NCI-H345 treated with DMSO at 0.1 percent for 48 hours (cell line): ENCODE measurements around the gene CABLES1.

Source experiments
- DNase-seq: peaks from one replicate; lab custom pipeline; 2025; ENCODE audit not compliant: unreplicated experiment; lab: John Stamatoyannopoulos, UW

Gene CABLES1

GRCh38 chr18:23189768-23190661 is 54.7 kb downstream of the CABLES1 start:
- DNase-seq = no peak

- DNase-seq = no peak
Measured at GRCh38 chr18:23191232-23191631, 55.9 kb downstream of the CABLES1 start.

- DNase-seq = no peak
Measured at GRCh38 chr18:23193742-23194141, 58.5 kb downstream of the CABLES1 start.

GRCh38 chr18:23194155-23194996 is 59.1 kb downstream of the CABLES1 start:
- no peak for DNase-seq

- no peak for DNase-seq
Measured at GRCh38 chr18:23194997-23195957, 60.0 kb downstream of the CABLES1 start.

GRCh38 chr18:23196119-23197007 is 61.1 kb downstream of the CABLES1 start:
- no peak for DNase-seq

- DNase-seq = no peak
Measured at GRCh38 chr18:23198217-23198845, 63.0 kb downstream of the CABLES1 start.

- DNase-seq = no peak
Measured at GRCh38 chr18:23200756-23201155, 65.5 kb downstream of the CABLES1 start.

GRCh38 chr18:23201741-23202140 is 66.5 kb downstream of the CABLES1 start:
- DNase-seq = no peak

- DNase-seq = no peak
Measured at GRCh38 chr18:23203891-23204432, 68.7 kb downstream of the CABLES1 start.

GRCh38 chr18:23204589-23205235 is 69.4 kb downstream of the CABLES1 start:
- DNase-seq = no peak

- DNase-seq = no peak
Measured at GRCh38 chr18:23205980-23206379, 70.7 kb downstream of the CABLES1 start.

- no peak for DNase-seq
Measured at GRCh38 chr18:23207191-23207955, 72.1 kb downstream of the CABLES1 start.

- no peak for DNase-seq
Measured at GRCh38 chr18:23207994-23208393, 72.7 kb downstream of the CABLES1 start.

GRCh38 chr18:23208600-23208999 is 73.3 kb downstream of the CABLES1 start:
- DNase-seq = no peak

GRCh38 chr18:23209031-23209430 is 73.7 kb downstream of the CABLES1 start:
- no peak for DNase-seq

GRCh38 chr18:23209796-23210195 is 74.5 kb downstream of the CABLES1 start:
- no peak for DNase-seq

GRCh38 chr18:23210526-23210925 is 75.2 kb downstream of the CABLES1 start:
- DNase-seq = no peak
